OCI-LY7 (cell line): Measurements from ENCODE around the gene SOAT2. TPM values are rescaled to one million over a fixed set of nuclear protein-coding genes. Genes with fewer than 3 reads are reported as not detected.

ENCODE experiments used
- BruUV-seq: library from RNA; stranded (reverse); fragments of 400-500 nt; replicated peaks from 2 replicates; lab custom pipeline; 2021; lab: Mats Ljungman, UMichigan
- CTCF ChIA-PET: fragments of 300-600 bp; sonication (Branson Sonifier 250); formaldehyde crosslinking; loops from one replicate; lab custom pipeline; 2022; ENCODE audit warnings: antibody characterized with exemption; ENCODE audit not compliant: unreplicated experiment; lab: Charles Lee
- POLR2A ChIA-PET: fragments of 300-600 bp; sonication (Branson Sonifier 250); formaldehyde crosslinking; loops from one replicate; lab custom pipeline; 2022; ENCODE audit warnings: antibody characterized with exemption; lab: Charles Lee
- DNase-seq: peaks from one replicate; pipeline ENCODE4 v3.0.0-alpha.2; 2015; ENCODE audit warnings: low spot score
- H2AFZ ChIP-seq: fragments of 200-600 bp; sonication (generic), shearing (Covaris generic); 2 replicates; pipeline ENCODE4 v1.6.1; 2014; ENCODE audit warnings: mild to moderate bottlenecking, antibody characterized with exemption, low read length, moderate library complexity
- H3K27ac ChIP-seq: fragments of 200-600 bp; sonication (generic); 2 replicates; pipeline ENCODE4 v1.5.1; 2014; ENCODE audit warnings: mixed run types, low read depth, mild to moderate bottlenecking, moderate library complexity, low read length, inconsistent platforms; ENCODE audit not compliant: poor library complexity, severe bottlenecking
- H3K36me3 ChIP-seq: fragments of 200-600 bp; sonication (generic); 2 replicates; pipeline ENCODE4 v1.6.1; 2014; ENCODE audit warnings: mild to moderate bottlenecking, antibody characterized with exemption, low read length, moderate library complexity, mixed read lengths; ENCODE audit not compliant: insufficient read depth
- H3K4me1 ChIP-seq: fragments of 200-600 bp; sonication (generic); 2 replicates; pipeline ENCODE4 v1.5.1; 2014; ENCODE audit warnings: mild to moderate bottlenecking, low read length; ENCODE audit not compliant: insufficient read depth, poor library complexity, severe bottlenecking
- H3K4me2 ChIP-seq: fragments of 200-600 bp; sonication (generic); 2 replicates; pipeline ENCODE4 v1.6.1; 2014; ENCODE audit warnings: mild to moderate bottlenecking, low read length
- H3K4me3 ChIP-seq: fragments of 200-600 bp; sonication (generic); 2 replicates; pipeline ENCODE4 v1.5.1; 2014; ENCODE audit warnings: mild to moderate bottlenecking, low read depth, low read length; ENCODE audit not compliant: poor library complexity, severe bottlenecking
- H3K79me2 ChIP-seq: fragments of 200-600 bp; sonication (generic); 2 replicates; pipeline ENCODE4 v1.6.1; 2016; ENCODE audit warnings: low read depth, mild to moderate bottlenecking, low read length, moderate library complexity, mixed read lengths; ENCODE audit not compliant: insufficient read depth
- H3K9me2 ChIP-seq: fragments of 200-600 bp; sonication (generic); 2 replicates; pipeline ENCODE4 v1.6.1; 2016; ENCODE audit warnings: mild to moderate bottlenecking, low read length, mixed read lengths; ENCODE audit not compliant: insufficient read depth
- H3K9me3 ChIP-seq: fragments of 200-600 bp; sonication (generic); 2 replicates; pipeline ENCODE4 v1.6.1; 2014; ENCODE audit warnings: mild to moderate bottlenecking, mixed run types, low read length, mixed read lengths
- H4K20me1 ChIP-seq: fragments of 200-600 bp; sonication (generic); 2 replicates; pipeline ENCODE4 v1.6.1; 2014; ENCODE audit warnings: mild to moderate bottlenecking, antibody characterized with exemption, low read length, moderate library complexity, mixed read lengths; ENCODE audit not compliant: insufficient read depth
- EZH2phosphoT487 ChIP-seq: fragments of 200-600 bp; sonication (generic); IDR thresholded peaks from 2 replicates; pipeline ENCODE4 v1.6.1; 2018; ENCODE audit warnings: low read depth, borderline replicate concordance, mild to moderate bottlenecking, mixed run types, antibody characterized with exemption, low read length, moderate library complexity, mixed read lengths
- intact Hi-C: fragments of 100-400 bp; cut with micrococcal nuclease; formaldehyde crosslinking; loops from one replicate; pipeline ENCODE4 v1.10.0; 2022; ENCODE audit not compliant: unreplicated experiment
- total RNA-seq, 2 experiments: library from RNA; depleted of rRNA in 1 of 2; stranded (reverse); fragments of >200 nt in 1 of 2; shearing (Covaris generic) in 1 of 2; gene quantifications; 2 replicates each; pipeline ENCODE4 v1.2.3, GENCODE V29; 2014 to 2022
- TF ChIP-seq, protein P1 (sequence below): fragments of 200-600 bp; sonication (generic); conservative IDR thresholded peaks from 2 replicates; pipeline ENCODE4 v1.5.1; 2014; ENCODE audit warnings: mild to moderate bottlenecking, antibody characterized with exemption, low read length, moderate library complexity, mixed read lengths

SOAT2 gene
- total RNA-seq, 2 experiments from 2014 or later = 0.06 to 1.8 TPM

DNA sequence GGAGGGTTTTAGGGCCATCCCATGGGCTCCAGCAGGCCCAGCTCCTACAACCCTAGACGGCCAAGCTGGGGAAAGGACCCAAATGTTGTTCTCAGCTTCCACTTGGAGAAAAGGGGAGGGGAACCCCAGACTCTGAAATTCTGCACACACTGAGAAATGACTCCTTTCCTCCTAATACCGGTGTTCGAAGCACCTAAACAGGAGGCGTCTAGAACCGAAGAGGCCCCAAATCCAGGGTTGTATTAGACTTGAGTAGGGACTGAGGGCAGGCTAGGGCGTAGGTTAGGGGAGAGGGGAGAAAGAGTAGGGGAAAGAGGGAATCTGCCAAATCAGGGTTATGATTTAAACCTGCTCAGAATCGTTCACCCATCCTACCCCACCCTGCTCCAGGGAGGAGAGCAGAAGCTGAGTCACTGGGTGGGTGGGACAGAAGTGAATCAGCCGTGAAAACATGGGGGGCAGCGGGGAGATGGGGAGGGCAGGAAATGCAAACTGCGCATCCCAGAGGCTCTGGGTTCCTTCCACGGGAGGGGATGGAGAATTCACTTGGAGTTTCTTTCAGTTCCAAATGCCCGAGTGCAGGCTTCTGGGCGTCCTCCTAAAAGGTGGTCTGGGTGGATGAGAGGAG, 4.8 kb upstream of the SOAT2 start:
- intact Hi-C loops = no loop called here
- ChIA-PET POLR2A (interaction anchor here (1.2 to 1.5 kb wide), 4 partner anchors 19 to 51 kb away, joined by 3 to 5 read pairs (median 4); partner anchors contain the start of gene SPRYD3), CTCF (interaction anchor here (0.9 to 2.3 kb wide), 3 partner anchors 19 to 45 kb away, joined by 4 to 9 read pairs (median 4); partner anchors contain the start of gene SPRYD3)
- H3K4me1 ChIP-seq = peaks cover 32% of the 10 kb centered on the region
- TF ChIP-seq, protein P1, sequence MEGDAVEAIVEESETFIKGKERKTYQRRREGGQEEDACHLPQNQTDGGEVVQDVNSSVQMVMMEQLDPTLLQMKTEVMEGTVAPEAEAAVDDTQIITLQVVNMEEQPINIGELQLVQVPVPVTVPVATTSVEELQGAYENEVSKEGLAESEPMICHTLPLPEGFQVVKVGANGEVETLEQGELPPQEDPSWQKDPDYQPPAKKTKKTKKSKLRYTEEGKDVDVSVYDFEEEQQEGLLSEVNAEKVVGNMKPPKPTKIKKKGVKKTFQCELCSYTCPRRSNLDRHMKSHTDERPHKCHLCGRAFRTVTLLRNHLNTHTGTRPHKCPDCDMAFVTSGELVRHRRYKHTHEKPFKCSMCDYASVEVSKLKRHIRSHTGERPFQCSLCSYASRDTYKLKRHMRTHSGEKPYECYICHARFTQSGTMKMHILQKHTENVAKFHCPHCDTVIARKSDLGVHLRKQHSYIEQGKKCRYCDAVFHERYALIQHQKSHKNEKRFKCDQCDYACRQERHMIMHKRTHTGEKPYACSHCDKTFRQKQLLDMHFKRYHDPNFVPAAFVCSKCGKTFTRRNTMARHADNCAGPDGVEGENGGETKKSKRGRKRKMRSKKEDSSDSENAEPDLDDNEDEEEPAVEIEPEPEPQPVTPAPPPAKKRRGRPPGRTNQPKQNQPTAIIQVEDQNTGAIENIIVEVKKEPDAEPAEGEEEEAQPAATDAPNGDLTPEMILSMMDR = no peak
- no peak for TF ChIP-seq EZH2phosphoT487
- H3K4me2 ChIP-seq = peak overlapping the region; percentile 68
- peak overlapping the region; percentile 62; the same call in 1 of the 2 replicates for H2AFZ ChIP-seq
- no peaks in the 10 kb centered on the region for H3K36me3 ChIP-seq
- H3K79me2 ChIP-seq = no peaks in the 10 kb centered on the region
- H3K4me3 ChIP-seq = peak overlapping the region; percentile 57
- H3K27ac ChIP-seq = no peak overlapping the region
- DNase-seq = no peak
- H3K9me2 ChIP-seq = no peaks in the 10 kb centered on the region
- no peaks in the 10 kb centered on the region for H4K20me1 ChIP-seq
- H3K9me3 ChIP-seq = no peaks in the 10 kb centered on the region
- BruUV-seq = no TSS peak

DNA sequence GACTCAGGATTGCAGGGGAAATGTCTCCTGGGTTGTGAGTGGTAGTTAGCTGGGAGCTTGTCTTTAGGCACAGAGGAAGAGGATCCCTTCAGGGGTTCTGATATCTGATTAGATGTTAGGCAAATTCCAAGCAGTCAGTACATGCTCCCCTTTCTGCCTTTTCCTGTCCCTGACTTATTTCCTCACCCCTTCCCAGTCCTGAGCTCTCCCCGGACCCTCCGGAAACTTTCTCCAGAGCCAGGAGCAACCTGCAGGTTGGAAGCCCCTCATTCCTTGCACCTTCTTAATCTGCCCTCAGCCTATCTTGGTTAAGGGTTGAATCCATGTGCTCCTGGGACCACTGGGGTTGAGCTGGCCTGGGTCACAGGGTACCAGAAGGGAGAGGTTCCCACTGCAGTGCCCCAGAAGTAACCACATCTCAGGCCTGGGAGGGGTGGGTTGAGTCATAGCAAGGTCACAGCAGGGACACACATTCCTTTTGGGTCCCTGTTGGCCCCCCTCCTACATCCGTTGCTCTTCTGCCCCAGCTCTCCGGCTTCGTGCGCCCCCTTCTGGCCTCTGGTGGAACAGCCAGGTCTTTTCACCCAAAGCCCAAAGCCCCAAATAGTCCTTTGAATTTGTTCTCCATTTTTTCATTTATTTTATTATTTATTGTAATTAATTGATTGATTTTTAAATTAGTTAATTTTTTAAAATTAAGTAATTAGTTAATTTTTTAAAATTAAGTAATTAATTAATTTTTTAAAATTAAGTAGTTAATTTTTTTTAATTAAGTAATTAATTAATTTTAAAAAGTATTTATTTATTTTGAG, 4.0 kb upstream of the SOAT2 start:
- Histone ChIP-seq H3K4me3 (no peak overlapping the region), H3K9me2 (no peaks in the 10 kb centered on the region), H3K27ac (no peak overlapping the region), H4K20me1 (no peaks in the 10 kb centered on the region), H2AFZ (no peak overlapping the region; the same call in 1 of the 2 replicates), H3K9me3 (no peaks in the 10 kb centered on the region), H3K4me1 (peaks cover 40% of the 10 kb centered on the region), H3K4me2 (no peak overlapping the region), H3K36me3 (no peaks in the 10 kb centered on the region), H3K79me2 (no peaks in the 10 kb centered on the region)
- ChIA-PET CTCF (interaction anchor here (1.3 to 2.3 kb wide), 2 partner anchors 20 to 33 kb away, joined by 4 to 9 read pairs; partner anchors contain the start of gene SPRYD3), POLR2A (interaction anchor here (1.4 to 1.5 kb wide), 2 partner anchors 20 to 33 kb away, joined by 3 to 5 read pairs; partner anchors contain the start of gene SPRYD3)
- intact Hi-C loops = loop anchor here (1.0 kb wide), 1 partner anchor 33 kb away; no protein-coding TSS in a partner anchor
- BruUV-seq = no TSS peak
- no peak for TF ChIP-seq EZH2phosphoT487
- TF ChIP-seq, protein P1 = peak; percentile 96
- DNase-seq = peak; percentile 77
